HG02943 (cell line): ENCODE measurements around the gene GAA.

Experiments
- ATAC-seq: cut with Tn5 transposase; IDR thresholded peaks from one replicate; pipeline ENCODE4 v1.9.1; 2021; ENCODE audit warnings: mild to moderate bottlenecking, low read depth, moderate library complexity; ENCODE audit not compliant: unreplicated experiment

Gene GAA

DNA sequence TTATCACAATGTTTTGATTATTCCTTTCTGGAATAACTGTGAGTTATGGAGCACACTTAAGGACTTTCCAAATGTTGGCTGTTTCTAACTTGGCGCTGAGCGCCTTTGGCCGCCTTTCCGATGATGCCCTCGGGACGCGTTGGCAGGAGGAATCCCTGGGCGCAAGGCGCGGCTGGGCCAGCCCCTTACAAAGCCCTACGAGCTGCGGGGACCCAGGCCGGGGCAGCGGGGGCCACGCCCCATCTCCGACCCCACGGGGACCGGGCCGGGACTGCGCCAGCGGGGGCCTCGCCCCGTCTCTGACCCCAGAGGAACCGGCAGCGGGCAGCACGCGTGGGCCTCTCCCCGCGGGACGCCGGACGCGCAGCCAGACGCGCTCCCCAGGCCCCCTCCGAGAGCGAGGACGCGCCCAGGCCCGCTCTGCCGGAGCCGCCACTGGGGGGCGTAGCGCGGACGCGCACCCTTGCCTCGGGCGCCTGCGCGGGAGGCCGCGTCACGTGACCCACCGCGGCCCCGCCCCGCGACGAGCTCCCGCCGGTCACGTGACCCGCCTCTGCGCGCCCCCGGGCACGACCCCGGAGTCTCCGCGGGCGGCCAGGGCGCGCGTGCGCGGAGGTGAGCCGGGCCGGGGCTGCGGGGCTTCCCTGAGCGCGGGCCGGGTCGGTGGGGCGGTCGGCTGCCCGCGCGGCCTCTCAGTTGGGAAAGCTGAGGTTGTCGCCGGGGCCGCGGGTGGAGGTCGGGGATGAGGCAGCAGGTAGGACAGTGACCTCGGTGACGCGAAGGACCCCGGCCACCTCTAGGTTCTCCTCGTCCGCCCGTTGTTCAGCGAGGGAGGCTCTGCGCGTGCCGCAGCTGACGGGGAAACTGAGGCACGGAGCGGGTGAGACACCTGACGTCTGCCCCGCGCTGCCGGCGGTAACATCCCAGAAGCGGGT is at the start of gene GAA:
TSS of gene GAA (plus strand) at position 571 of the 935 bp plus-strand sequence. CDS start 3,006 bp downstream, outside the sequence.
- peak; percentile 58 for ATAC-seq

DNA sequence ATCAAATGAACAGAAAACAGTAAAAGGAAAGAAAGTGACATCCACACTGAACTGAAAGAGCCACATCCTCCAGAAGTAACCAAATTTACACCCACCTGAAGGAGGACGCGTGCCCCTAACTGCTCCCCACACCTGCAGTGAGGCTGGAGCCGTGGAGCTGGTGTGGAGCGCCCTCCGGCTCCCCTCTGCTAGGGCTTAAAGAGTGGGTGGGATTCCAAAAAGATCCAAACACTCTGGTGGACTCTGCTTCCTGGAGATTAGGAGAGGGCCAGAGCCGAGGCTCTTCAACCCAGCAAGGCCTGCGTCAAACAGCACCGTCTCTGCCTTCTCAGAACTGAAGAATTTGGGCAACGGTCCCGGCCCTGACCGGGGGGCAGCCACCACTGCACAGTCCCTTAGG is 49.7 kb upstream of the GAA start:
- no peak for ATAC-seq

DNA sequence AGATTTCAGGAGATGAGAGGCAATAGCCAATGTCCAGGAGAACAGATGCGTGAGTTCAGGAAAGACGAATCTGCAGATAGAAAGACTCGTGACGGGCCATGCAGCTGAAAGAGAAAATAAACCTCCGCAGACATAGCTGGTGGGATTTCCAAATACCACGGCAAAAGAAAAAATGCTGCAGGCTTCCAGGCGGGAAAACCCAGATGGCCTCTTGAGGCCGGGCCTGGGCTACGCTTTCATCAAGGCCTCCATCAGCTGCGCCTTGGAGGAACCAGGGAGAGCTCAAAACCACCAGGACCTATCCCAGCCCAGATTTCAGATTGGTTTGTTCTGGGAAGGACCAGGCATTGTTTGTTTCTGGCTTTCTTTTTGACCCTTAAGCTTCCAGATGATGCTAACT is 48.3 kb upstream of the GAA start:
- ATAC-seq: no peak

DNA sequence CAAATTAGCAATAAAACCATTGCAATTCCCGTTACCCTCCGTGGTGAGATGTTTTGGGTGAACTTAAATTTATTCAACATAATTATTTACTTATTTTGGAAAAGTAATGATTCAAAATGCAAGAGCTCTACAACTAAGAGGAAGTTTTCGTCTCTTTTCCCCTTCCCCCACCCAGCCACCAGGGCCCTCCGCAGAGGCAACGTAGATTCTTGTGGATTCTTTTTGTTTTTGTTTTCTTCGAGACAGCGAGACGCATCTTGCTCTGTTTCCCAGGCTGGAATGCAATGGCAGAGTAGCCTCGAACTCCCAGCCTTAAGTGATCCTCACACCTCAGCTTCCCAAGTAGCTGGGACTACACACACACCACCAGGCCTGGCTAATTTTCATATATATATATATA is 45.8 kb upstream of the GAA start:
- no peak for ATAC-seq

DNA sequence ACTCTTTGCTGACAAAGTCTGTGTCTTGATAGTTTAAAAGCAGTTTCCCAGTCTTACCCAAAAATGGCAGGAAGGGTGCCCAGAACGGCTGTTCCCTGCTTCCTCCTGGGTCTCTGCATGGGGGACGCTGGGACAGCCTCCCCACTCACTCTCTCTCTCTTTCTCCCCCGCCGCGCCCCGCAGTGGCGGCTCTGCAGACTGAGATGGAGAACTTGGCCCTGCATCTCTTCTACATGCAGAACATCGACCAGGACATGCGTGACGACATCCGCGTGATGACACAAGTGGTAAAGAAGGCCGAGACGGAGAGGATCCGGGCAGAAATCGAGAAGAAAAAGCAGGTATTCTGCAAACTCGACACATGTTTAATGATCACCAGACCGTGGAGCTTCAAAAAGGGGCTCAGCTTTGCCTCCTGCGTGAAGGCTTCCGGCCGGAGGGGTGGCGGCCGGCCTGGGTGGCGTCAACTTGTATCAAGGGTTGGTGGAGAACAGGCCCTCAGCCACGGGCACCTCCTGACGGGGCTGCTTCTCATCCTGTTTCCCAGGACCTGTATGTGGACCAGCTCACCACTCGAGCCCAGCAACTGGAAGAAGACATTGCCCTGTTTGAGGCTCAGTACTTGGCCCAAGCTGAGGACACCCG is 42.9 kb upstream of the GAA start:
- ATAC-seq: no peak

DNA sequence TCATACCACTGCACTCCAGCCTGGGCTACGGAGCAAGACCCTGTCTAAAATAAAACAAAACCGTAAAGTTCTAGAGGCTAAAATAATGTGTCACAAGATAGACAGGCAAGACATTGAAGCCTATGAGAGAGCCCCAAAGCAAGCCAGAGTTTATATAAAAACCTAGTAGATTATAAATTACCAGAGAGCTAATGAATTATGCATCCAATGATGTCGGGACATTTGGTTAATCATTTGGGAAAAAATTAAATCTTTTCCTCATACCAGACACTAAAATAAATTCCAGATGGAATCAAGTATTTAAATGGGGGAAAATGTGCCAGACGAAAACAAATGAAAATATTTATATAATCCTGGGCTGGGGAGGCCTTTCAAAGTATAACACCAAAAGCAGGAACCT is 40.7 kb upstream of the GAA start:
- no peak for ATAC-seq

DNA sequence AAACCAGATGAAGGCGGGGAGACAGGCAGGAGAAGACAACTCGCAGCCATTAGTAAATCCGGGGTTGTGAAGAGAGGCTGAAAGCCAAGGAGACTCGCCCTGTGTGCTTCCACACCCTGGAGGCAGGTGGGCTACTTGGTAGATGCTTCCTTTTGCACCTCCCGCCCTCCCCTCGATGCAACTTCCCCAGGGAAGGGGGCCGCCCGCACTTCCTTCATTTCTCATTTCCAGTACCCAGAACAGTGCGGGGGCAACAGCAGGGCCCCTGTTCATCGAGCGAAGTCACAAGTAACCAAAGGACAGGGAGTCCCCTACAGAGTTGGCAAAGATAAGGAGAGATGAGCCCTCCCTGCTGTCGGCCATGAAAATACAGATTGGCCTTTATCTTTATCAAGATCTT is 40.0 kb upstream of the GAA start:
- no peak for ATAC-seq

DNA sequence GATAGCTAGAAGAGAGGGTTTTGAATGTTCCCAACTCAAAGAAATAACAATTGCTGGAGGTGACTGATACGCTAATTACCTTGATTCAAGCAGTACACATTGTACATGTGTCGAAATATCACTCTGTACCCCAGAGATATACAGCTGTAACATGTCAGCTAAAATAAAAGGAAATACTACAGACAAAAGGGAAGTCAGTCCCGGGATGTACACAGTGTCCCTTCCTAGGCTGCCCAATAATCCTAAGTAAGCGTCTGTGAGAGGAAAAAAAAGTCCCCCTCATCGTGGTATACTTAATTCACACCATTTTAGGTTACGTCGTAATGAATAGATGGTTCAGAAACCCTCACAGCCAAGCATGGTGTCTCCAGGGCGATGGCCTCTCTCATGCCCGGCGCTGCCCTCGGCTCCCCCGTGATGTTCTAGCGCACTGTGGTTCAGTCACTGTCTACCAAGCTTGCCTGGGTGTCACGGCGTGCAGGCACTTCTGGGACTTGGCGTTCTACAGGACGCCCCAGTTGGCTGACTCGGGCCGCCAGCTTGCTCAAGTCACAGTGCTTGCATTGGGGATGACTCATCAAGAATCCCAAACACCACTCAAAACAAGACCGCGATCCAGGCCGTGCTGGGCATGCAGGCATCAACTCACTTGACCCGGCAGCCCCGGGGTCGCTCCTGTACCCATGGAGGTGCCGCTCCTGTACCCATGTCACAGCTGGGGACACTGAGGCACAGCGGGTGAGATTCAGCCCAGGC is 37.4 kb upstream of the GAA start:
- ATAC-seq: no peak

DNA sequence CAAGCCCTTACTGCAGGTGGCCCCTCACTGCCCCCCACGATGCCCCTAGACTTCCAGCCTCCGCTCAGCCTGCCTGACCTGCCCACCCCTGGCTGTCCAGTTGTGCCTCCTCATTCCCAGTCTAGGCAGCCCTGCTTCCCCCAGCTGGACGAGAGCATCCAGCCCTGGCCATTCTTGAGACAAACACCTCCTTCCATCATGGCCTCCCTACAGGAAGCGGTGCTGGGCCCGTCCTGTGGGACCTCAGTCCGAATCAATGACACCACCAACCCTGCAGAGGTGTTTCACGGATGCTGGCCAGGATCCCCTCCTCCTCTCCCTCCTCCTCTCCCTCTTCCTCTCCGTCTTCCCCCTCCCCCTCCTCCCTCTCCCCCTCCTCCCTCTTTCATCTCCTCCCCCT is 36.7 kb upstream of the GAA start:
- ATAC-seq: no peak

DNA sequence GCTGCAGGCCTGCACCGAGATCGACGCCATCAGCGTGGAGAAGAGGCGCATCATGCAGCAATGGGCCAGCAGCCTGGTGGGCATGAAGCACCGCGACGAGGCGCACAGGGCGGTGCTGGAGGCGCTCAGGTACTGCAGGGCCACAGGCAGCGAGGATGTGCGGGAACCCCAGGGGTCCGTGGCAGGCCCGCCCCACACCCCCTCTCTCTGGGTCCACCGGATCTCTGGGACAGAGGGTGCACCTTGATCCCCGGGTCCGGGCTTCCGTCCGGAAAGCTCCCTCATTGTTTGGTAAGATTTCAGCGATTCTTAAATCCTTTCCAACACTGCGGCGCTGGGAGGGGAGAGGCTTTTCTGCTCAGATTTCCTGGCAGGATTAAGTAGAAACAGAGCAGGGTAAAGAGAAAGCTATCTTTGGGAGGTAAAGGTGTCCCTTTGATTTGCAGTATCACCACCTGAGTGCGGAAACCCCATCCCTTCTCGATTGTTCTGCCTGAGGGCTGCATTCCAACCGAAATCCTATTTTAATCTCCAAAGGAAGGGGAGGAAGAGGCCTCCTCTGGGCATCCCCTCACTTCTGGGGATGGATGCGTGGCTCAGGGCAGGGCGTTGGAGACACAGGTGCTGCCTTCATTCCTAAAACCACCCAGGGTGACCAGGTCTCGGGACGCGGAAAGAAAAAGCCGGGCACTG is 35.8 kb upstream of the GAA start:
- no peak for ATAC-seq

DNA sequence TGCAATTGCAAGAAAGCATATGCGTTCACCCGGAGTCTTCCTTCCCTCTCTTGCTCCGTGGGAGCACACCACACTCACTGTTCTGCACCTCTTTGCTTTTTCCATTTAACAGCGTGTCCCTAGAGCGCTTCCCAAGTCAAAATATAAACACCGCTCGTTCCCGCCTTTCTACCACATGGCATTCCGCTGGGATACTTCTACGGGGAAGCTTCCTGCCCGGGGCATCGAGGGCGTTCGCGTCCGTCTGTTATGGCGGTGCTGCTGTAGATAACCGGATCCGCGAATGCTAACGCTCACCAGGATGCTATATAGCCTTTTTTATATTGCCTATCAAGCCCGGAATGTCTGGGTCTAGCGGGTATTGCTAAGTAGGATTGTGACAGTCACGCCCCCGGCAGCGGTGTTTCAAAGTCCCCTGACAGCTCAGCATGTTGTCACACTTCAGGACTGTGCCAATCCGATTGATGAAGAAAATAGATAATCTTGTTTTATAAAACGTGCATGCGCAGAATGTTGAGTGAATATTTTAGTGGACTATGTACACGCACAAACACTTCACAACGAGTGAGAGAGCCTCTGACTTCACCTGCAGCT is 33.9 kb upstream of the GAA start:
- no peak for ATAC-seq

DNA sequence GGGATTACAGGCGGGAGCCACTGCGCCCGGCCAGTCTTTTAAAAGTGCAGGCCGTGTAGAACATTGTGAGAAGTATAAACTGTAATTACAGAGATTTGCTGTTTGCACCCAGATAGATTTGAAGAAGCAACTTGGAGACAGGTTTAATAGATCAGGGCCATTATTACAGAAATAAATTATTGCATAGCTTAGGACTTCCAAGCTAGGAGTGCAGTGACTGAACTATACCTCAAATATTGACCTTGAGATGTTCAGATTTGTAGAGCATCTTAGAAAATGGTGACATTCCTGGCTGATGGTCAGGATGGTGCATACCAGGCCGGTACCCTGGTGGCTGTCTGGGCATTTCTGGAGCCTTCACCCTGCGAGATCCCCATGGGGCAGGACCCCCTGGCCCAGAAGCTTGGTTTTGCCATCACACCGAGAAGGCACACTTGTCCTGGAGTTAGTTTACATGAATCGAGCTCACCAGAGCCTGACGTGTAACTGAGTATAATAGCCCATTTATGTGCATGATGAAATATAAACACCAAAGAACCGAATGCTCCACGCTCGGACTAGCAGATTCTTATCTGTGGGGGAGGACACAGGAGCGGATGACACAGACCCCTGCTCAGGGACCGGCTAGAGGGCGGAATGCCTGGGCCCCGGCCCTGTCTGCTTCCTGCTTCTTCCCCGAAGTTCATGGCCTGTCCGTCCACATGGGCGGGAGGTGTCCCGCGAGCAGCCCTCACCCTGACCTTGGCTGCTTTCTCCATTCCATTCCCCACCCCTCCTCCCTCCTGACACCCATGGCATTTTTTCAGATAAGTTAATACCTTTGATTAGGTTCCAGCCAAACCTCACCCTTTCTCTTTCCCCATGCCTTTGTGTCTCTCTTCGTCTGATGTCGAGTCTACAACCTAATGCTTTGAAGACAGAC is 32.8 kb upstream of the GAA start:
- no peak for ATAC-seq

DNA sequence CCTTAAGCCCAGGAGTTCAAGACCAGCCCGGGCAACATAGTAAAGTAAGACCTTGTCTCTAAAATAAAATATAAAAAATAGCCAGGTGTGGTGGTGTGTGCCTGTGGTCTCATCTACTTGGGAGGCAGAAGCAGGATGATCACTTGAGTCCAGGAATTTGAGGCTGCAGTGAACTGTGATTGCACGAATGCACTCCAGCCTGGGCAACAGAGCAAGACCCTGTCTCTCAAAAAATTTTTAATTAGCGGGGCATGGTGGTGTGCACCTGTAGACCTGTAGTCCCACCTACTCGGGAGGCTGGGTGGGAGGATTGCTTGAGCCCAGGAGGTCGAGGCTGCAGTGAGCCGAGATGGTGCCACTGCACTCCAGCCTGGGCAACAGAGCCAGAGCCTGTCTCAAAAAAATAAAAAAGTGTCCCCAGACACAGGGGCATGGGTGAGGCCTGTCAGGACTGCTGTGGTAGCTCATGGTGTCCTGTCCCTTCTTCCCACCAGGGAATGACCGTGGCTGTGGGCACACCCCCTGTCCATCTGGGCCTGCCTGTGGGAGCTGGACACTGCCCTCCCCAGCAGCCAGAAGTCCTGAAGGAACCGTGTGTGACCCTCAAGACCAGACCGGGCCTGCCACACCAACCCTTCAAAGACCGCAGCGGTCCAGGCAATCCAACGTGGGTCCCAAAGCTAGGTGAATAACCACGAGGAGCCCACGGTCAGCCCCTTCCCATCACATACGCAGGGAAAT is 30.8 kb upstream of the GAA start:
- ATAC-seq: no peak

DNA sequence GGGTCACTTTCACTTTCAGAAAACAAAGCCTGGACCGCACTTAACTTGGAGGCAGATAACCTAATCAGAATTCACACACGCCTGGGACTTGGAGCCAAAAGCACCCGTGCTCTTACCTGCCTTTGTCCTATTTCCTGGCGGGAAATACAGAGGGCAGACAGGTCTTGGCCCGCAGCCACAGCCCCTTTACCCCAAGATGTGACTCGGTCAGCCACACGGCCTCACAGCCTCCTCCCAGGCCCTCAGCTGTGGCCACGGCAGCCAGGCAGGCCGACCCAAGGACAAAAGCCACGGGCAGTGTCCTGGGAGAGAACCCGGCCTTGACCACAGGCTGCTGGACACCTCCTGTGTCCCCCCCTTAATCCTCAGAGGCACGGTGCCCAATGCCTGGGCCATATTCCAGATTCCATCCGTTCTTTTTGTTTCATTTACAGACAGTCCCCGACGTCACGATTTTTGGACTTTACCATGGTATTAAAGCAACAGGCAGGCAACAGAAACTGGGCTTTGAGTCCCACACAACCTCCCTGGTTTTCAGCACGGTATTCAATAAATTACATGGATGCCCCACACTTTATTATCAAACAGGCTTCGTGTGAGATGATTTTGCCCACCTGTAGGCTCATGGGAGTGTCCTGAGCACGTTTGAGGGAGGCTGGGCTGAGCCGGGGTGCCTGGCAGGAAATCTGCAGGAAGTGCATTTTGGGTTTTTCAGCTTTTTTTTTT is 30.1 kb upstream of the GAA start:
- no peak for ATAC-seq

DNA sequence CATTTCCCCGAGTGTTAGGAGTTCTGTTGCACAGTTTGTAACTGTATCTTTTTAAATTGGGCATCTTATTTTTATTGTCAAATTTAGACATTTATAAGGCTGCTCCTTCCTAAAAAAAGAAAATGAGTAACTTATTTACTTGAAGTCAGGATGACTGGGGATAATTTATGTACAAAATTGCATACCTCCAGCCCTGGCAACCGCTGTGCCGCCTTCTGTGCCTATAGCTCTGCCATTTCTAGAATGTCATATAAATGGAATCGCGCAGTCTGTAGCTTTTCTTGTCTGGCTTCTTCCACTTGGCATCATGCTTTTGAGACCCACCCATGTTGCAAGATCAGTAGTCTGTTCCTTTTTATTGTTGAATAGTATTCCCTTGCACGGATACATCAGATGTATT is 29.0 kb upstream of the GAA start:
- no peak for ATAC-seq

DNA sequence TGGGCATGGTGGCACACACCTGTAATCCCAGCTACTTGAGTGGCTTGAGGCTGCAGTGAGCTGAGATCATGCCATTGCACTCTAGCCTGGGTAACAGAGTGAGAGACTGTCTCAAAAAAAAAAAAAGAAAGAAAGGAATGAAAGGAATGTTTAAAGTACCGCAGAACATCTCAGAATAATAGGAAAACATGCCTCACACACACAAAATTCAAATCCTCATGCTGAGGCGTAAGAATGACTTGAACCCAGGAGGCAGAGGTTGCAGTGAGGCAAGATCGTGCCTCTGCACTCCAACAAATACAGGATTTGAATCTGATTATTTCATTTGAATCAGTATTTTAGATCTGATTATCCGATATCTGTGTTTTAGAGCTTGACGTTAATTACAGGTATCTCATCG is 21.3 kb upstream of the GAA start:
- ATAC-seq: no peak

DNA sequence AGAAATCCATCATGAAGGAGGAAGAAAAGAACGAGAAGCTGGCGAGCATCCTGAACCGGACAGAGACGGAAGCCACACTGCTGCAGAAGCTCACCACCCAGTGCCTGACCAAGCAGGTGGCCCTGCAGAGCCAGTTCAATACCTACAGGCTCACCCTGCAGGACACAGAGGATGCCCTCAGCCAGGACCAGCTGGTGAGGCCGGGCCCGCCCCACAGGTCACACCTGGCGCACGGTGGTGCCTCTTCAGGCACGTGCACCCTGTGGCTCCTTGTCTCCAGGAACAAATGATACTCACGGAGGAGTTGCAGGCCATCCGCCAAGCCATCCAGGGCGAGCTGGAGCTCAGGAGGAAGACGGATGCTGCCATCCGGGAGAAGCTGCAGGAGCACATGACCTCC is 19.8 kb upstream of the GAA start:
- ATAC-seq: no peak
